Retinal pigment epithelial cell (primary cell): ENCODE measurements around the gene MRPS21.
"Not testable (repeated sequence)": the region's sequence is repeated elsewhere in the genome, so short reads cannot be mapped to it uniquely, and the experiment has no call there.

ENCODE experiments used
- DNase-seq: peaks from one replicate; pipeline ENCODE4 v3.0.0-alpha.2; 2010; ENCODE audit warnings: low read depth
- H3K4me3 ChIP-seq: 2 replicates; pipeline ENCODE4 v1.5.1; 2011; ENCODE audit warnings: mild to moderate bottlenecking, low read length, control low read depth, moderate library complexity
- TF ChIP-seq, protein P1 (sequence below): conservative IDR thresholded peaks from 2 replicates; pipeline ENCODE4 v1.5.1; 2011; ENCODE audit warnings: low read depth, low read length, control low read depth, inconsistent platforms

The MRPS21 gene

DNA sequence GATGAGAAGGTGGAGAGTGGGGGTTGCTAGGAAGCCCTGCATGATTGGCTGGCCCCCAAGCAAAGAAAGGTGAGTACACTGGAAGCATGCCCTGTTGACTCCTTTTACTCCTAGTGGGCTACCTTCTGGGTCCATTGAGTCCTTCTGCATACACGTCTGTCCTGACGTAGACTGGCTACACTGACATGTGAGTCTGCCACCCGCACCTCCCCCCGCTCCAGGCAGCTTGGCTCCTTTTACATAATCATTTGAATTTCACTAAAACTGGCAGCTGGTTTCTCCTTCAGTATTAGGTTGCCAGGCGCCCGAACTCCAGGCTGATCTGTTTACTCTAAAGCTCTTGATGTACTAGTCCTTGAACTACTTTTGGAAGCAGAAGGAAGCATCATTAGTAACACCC lies 8.7 kb downstream of the MRPS21 start:
- no peak for DNase-seq
- TF ChIP-seq, protein P1, sequence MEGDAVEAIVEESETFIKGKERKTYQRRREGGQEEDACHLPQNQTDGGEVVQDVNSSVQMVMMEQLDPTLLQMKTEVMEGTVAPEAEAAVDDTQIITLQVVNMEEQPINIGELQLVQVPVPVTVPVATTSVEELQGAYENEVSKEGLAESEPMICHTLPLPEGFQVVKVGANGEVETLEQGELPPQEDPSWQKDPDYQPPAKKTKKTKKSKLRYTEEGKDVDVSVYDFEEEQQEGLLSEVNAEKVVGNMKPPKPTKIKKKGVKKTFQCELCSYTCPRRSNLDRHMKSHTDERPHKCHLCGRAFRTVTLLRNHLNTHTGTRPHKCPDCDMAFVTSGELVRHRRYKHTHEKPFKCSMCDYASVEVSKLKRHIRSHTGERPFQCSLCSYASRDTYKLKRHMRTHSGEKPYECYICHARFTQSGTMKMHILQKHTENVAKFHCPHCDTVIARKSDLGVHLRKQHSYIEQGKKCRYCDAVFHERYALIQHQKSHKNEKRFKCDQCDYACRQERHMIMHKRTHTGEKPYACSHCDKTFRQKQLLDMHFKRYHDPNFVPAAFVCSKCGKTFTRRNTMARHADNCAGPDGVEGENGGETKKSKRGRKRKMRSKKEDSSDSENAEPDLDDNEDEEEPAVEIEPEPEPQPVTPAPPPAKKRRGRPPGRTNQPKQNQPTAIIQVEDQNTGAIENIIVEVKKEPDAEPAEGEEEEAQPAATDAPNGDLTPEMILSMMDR, result no peak
- H3K4me3 ChIP-seq, result no peak overlapping the region

DNA sequence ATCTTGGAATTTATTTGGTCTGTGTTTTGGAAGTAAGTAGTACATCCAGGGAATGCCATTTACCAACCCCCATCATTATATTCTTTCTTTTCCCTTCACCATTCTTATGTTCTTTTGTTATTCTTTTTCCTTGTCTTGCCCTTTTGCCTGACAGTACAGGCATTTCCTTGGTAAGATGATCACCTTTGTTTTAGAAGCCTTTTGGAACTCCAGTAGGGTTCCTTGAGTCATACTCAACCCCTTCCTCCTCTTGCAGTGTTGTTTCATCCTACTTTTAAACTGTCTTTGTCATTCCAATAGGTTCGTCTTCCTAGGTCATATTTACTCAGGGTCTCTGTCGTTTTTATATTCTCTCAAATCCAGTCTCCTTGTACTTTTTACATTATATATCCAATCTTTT lies 9.2 kb downstream of the MRPS21 start:
- no peak overlapping the region for H3K4me3 ChIP-seq
- TF ChIP-seq, protein P1, result no peak
- DNase-seq, result no peak

DNA sequence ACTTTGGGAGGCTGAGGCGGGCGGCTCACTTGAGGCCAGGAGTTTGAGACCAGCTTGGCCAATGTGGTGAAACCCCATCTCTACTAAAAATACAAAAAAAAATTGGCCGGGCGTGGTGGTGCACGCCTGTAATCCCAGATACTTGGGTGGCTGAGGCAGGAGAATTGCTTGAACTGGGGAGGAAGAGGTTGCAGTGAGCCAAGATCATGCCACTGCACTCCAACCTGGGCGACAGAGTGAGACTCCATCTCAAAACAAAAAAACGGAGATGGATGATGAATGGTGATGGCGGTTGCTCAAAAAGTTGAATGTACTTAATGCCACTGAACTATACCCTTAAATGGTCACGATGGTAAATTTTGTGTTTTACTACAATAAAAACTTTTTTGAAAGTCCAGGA lies 14.9 kb downstream of the MRPS21 start:
- DNase-seq, result not testable (repeated sequence)

DNA sequence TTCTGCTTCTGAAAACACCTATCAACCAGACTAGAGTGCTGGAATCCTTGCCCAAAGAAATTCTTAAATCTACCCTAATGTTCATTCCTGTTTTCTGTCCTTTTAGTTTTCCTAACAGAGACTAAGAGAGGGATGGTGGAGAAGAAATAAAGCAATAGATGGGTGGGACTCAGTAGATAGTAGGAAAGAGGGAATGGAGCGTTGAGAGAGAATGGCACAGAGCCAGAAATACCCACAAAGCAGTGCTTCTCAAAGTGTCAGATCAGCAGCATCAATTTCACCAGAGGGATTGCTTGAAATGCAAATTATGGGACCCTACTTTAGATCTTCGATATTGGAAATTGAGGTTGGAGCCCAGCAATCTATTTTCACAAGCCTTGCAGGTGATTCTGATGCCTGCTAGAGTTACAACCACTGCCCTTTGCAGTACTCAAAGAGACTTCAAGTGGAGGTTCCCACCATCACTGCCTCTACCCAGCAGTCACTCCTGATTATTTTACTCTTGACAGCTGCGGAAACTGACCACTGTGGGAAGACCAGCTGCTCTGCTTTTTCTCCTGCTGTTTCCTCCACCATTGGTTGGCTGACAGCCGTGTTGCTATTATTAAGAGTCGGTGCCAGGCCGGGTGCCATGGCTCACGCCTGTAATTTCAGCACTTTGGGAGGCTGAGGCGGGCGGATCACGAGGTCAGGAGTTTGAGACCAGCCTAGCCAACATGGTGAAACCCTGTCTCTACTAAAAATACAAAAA lies 16.3 kb downstream of the MRPS21 start:
- TF ChIP-seq, protein P1, result no peak
- no peak overlapping the region for H3K4me3 ChIP-seq
- no peak for DNase-seq

More for the DNA sequence above, 14.9 kb downstream of the MRPS21 start:
- not testable (repeated sequence) for H3K4me3 ChIP-seq

DNA sequence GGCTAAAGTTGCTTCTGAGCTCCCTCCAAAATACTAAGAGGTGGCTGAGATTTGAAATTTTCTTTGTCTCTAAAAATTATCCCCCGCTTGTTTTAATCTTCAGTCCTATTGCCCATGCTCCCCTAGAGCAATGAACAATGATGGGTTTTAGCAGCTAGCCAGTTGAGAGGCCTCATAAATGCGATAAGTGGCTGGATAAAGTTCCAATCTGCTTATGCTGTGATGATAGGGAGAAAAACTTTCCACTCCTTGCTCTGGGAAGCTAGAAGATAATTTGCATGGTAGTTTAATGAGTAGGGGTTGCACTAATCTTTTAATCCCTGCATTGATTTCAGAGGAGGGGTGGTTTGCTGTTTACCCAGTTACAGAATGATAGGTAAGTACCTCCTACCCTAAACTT lies 18.1 kb downstream of the MRPS21 start:
- TF ChIP-seq, protein P1, result no peak
- H3K4me3 ChIP-seq, result no peak overlapping the region
- DNase-seq, result no peak

DNA sequence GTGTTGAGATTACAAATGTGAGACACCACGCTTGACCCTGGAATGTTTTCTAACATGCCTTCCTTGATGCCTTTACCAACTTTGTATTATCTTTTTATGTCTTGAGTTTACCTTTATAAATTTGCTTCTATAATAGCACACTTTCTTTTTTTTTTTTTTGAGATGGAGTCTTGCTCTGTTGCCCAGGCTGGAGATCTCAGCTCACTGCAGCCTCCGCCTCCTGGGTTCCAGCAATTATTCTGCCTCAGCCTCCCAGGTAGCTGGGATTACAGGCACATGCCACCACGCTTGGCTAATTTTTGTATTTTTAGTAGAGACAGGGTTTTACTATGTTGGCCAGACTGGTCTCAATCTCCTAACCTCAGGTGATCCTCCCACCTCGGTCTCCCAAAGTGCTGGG lies 21.0 kb downstream of the MRPS21 start:
- not testable (repeated sequence) for H3K4me3 ChIP-seq

DNA sequence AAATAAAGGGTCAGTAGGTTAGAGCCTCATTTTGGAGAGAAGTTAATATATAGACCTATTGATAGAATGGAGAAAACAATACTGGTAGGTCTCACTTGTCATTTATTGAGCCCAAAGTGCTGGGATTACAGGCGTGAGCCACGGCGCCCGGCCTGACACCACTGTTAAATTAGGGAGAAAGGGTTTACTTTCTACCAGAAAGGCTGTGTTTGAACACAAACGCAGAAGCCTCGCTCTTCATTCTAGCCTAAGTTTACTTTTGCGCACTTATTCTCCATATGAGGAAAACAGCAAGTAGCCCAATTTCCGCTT lies 27.0 kb downstream of the MRPS21 start:
- TF ChIP-seq, protein P1, result no peak
- no peak for DNase-seq
- peak overlapping the region; percentile 93 for H3K4me3 ChIP-seq

More for the DNA sequence above, 21.0 kb downstream of the MRPS21 start:
- DNase-seq, result not testable (repeated sequence)

DNA sequence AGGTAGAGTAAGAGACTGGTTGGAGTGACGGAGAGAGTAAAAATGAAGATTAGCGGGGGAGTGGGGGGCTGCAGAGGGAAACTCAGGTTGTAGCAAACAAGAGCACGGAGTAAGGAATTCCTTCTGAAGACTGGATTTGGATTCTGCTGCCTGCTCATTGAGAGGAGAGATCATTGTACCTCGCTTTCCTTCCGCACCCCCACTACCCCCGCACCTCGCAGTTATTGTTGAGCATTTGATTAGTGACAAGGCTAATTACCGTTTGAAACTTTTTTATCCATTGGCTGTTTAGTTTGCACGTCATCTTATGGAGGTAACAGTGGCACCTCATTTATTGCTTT lies 28.1 kb downstream of the MRPS21 start:
- no peak for DNase-seq
- TF ChIP-seq, protein P1, result no peak
- H3K4me3 ChIP-seq, result peak overlapping the region; percentile 93
